Stimulated activated CD4-positive, alpha-beta T cell treated with anti-CD3 and anti-CD28 coated beads, Interleukin-15, amount 100 ng/mL, for 24 hours (primary cell): ENCODE data around the gene DCLK1.

ENCODE experiments used
- DNase-seq: peaks from one replicate; pipeline ENCODE4 v3.0.0-alpha.2; 2020

DCLK1 gene

DNA sequence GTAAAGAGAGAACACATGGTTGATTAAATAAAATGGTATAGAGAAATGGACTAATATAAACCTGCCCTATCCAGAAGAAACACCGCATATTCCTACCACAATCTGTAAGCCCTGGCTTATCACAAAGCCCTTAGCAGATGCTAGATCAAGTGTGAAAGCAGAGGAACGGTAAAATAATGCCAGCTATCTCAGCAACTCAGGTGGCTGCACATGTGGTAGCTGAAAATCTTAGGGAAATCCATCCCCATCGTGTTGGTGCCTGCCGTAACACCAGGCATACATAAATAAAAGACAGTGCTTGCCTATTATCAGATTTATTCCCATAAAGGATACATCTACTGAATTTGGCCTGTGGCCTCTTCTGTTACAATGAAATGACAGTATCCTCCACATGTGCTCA lies 350.6 kb downstream of the DCLK1 start:
- DNase-seq, result no peak

DNA sequence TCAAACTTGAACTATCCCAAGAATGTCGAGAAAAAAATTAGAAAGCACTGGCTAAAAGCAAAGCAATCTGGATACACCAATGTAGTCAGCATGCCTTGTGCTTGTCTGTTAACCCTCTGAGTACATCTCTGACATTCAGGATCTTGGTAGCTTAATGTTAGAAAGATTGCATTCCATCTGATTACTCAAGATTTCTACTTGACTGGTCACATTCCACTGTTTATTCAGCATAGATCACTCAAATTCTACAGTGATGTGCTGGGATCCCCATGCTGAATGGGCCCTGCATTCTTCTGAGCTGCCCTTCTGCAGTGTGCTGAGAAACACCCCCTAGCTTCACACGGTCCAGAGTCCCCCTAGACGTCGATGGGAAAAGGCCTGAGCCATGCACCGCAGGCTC lies 359.3 kb downstream of the DCLK1 start:
- DNase-seq, result no peak

GRCh38 chr13:35770756-35771297 lies 360.4 kb downstream of the DCLK1 start:
- no peak for DNase-seq

DNA sequence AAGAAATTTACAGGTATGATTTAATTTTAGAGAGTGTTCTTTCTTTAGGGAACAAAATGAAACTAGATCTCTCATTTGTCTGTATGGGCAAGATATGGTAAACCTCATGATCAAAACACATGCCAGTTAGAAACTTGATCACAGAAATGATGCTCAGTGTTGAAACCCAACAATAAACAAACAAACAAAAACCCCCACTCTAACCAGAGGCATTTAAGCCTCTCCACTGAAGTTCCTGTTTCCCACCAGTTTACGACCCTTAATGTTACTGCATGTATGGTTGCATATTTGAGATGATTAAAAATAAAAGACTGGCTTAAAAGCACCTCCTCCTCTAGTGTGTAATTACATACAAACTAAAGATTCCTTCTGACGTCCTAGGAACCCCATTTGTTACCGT lies 361.4 kb downstream of the DCLK1 start:
- no peak for DNase-seq

GRCh38 chr13:35768551-35768950 lies 362.6 kb downstream of the DCLK1 start:
- no peak for DNase-seq

DNA sequence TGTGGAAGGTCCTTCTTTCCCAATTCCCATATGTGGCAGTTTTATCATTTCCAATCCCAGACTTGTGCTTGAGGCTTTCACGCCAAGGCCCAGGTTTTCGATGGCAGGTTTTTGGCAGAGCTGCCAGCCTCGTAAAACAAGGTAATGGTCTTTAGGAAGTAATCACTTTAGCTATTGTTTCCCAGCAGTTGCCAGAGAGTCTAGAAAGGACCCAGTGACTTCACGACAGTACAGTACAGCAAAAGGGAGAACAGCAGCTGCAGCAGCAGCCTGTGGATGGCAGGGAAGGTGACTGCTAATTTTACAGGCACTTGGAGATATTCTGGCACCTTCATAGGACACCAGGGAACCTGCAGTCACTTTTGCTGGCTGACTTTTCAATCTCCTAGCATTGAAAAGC lies 363.1 kb downstream of the DCLK1 start:
- DNase-seq, result no peak

GRCh38 chr13:35767256-35767976 lies 363.8 kb downstream of the DCLK1 start:
- DNase-seq, result no peak

DNA sequence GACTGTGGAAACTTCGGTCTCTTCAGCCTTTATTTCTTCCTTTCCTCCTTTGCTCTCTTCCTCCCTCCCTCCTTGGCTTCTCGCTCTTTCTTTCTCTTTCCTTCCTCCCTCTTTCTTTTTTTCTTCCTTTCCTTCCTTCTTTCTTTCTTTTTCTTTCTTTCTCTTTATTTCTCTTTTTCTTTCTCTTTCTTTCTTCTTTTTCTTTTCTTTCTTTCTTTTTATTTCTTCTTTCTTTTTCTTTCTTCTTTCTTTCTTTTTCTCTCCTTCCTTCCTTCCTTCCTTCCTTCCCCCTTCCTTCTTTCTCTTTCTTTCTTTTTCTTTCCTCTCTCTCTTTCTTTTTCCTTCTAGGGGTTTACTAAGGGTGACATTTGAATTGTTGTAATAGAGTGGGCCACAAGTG lies 364.5 kb downstream of the DCLK1 start:
- no peak for DNase-seq

- no peak for DNase-seq
These were observed 365.2 kb downstream of the DCLK1 start for GRCh38 chr13:35765941-35766340.

DNA sequence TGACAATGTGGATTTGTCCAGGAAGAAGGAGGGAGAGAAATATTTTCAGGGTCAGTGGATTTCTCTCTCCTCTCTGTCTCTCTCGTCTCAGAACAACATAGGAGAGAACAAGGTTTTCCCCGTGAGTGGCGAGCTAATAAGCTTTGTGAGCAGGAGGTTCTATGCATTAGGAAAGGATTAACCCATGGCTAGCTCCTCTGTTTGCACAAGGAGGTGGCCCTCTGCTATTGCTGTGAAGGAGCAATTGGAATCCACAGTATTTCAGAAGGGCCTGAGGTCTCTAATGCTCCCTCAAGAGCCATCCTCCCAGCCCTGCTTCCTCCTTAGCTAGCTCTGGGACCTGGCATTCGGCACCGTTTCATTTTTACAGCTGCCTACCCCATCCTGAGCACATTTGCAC lies 365.8 kb downstream of the DCLK1 start:
- no peak for DNase-seq

DNA sequence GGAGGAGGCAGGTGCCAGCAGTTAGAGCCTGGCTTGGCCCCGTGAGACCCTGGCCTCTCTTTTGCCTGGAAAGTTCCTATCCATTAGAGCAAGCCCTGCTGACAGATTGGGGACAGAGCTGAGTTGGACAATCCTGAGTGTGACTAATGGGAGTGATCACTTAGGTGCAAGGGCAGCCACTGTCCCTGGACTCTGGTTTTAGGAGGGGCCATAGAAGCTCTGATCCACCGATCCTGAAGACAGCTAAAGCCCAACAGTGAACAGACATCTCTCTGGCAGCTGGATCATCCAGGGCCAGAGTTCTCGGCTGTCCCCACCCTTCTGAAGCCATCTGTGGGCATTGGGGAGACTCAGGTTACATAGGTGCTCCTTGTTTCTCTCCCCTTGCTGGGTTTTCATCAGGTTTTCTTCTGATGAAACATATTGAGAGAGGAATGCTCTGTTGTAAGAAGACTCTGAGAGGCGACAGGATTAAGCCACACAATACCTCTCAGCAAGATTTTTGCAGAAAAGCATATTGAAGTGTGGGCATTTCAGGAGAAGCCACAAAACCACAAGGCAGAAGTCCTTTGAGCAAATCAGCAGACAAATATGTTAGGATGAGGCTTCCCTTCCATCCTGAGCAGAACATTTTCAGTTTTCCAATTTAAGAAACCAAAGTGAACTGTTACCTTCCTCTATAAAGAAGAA lies 366.7 kb downstream of the DCLK1 start:
- no peak for DNase-seq

DNA sequence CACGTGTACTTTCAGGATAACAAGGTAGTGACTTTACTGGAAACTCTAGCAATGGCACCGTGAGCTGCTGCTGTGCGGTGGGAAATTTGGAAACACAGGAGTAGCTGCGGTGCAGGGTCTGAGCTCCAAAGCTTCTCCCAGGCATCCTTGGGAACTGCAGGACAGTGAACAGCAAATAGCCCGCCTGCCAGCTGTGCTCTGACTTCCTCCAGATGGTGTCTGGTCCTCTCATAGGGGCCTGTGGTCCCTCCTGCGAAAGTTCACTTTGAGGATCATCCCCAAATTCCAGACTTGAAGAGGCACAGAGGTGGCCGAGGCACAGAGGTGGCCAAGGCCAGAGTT lies 367.4 kb downstream of the DCLK1 start:
- DNase-seq, result no peak

DNA sequence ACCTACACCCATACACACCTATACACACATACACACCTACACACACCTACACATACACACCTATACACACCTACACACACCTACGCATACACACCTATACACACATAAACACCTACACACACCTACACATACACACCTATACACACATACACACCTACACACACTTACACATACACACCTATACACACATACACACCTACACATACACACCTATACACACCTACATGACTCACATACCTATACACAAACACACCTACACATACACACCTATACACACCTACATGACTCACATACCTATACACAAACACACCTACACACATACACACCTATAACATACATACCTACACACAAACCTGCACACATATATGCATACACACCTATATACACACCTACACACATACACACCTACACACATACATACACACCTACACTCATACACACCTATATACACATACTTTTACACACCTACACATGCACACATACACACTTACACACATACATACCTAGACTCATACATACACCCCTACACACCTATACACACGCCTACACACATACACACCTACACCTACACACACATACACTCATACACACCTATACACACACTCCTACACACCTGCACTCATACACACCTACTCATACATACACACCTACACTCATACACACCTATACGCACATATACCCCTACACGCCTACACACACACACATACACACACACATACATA lies 368.0 kb downstream of the DCLK1 start:
- no peak for DNase-seq

DNA sequence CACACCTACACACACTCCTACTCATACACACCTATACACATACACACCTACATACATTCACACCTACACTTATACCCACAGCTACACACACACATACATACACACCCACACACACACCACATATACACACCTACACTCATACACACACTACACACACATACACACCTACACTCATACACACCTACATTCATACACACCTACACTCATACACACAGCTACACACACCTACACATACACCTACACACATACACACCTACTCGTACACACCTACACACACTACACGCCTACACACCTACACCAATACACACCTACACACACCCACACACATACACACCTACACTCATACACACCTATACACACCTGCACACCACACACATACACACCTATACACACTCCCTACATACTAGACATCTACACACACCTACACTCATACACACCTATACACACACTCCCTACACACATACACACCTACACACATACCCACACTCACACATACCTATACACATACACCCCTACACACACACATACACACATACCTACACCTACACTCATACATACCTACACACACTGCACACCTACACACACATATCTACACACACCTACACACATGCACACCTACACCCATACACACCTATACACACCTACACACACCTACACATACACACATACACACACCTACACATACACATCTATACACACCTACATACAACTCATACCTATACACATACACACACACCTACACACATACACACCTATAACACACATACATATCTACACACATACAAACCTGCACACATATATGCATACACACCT lies 369.5 kb downstream of the DCLK1 start:
- DNase-seq, result no peak

DNA sequence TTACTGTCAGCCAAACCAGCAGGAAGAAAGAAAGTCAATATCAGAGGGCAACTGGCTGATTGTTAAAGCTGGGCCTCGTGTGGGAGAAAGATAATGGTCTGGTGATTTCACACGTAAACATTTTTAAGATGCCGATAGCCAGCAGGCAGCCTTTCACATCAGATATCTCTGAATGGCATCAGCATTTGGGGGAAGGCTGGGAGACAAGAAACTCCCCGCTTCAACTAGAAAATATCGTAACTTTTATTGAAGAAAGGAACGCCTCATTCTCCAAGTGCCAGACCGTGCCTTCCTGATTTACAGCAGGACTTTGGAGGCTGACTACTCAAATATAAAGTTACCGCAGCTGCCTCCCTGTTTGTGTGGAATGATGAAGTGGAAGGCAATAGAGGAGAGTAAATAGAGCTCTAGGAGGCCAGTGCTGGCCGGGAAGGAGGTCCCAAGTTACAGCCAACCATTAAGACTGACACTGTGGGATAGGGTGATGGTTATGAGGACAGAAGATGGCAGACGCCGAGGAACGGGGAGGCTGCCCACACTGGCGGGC lies 370.4 kb downstream of the DCLK1 start:
- no peak for DNase-seq

- no peak for DNase-seq
These were observed 383.6 kb downstream of the DCLK1 start for GRCh38 chr13:35747594-35747993.

DNA sequence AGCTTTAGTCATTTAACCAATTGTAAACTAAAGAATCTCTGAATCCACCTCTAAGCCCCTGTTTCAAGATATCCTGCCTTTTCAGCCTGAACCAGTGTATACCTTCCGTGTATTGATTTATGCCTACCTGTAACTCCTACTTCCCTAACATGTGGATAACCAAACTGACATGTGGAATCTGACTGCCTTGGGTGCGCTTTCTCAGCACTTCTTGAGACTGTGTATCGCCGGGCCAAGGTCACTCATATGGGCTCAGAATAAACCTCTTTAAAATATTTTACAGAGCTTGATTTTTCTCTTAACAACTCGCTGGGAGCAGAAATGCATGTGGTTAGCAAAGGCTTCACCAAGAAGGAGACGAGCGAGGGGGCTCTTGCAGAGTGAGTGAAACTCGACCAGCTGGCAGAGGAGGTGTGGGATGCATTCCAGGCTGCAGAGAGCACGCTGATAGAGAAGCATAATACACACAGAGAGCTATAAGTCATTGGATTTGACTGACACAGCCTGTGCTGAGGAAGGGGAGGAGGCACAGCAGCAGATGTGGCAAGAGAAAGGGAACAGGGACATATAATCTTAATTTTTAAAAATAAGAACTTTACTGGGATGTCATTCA lies 386.5 kb downstream of the DCLK1 start:
- no peak for DNase-seq

GRCh38 chr13:35744144-35744543 lies 387.0 kb downstream of the DCLK1 start:
- DNase-seq, result no peak

- DNase-seq, result no peak
These were observed 388.0 kb downstream of the DCLK1 start for GRCh38 chr13:35743165-35743564.

- no peak for DNase-seq
These were observed 389.5 kb downstream of the DCLK1 start for GRCh38 chr13:35741657-35742056.

- DNase-seq, result no peak
These were observed 394.3 kb downstream of the DCLK1 start for GRCh38 chr13:35736876-35737275.

DNA sequence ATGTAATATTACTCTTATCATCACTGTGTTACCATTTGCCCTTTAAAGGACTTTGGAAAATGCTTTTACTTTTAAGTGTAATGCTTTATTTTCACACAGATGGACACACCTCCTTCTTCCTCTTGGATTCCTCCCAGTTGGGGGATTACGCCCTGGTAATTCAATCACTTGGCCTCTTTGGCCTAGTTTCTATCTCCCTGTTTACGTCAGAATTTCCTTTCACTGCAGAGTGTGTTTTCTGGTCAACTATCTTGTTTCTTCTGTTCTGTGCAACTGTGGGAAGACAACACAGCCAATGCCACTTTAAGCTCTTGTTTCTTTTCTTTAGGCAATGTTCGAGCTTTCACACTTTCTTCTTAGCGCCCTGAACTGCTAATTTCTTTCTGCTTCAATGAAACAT lies 397.4 kb downstream of the DCLK1 start:
- no peak for DNase-seq
